CD14-positive monocyte (primary cell): ENCODE results near the gene NTN3. TPM values are rescaled to one million over a fixed set of nuclear protein-coding genes. Genes with fewer than 3 reads are reported as not detected.

Experiments used
- DNase-seq, 3 donors: peaks; one replicate each; pipeline ENCODE4 v3.0.0-alpha.2; 2011 to 2022
- H2AFZ ChIP-seq: 2 replicates; pipeline ENCODE4 v1.6.0; 2012; ENCODE audit warnings: mild to moderate bottlenecking, low read depth, low read length, inconsistent platforms; ENCODE audit not compliant: insufficient read depth, poor library complexity, severe bottlenecking
- H3K27ac ChIP-seq, 2 donors: 1 replicate in 1 of 2; 2 replicates in 1 of 2; pipeline ENCODE4 v1.5.1; 2012 to 2013; ENCODE audit warnings: low read length in 2 of 2, control low read depth in 1 of 2, inconsistent platforms in 1 of 2, low read depth in 1 of 2, mild to moderate bottlenecking in 1 of 2
- H3K27me3 ChIP-seq, 2 donors: one replicate each; pipeline versions ENCODE4 v1.6.0 to v1.6.1; 2011 to 2013; ENCODE audit warnings: low read length in 2 of 2; ENCODE audit not compliant: control insufficient read depth in 2 of 2, insufficient read depth in 2 of 2
- H3K36me3 ChIP-seq, 2 donors: replicated peaks in 1 of 2; 1 replicate in 1 of 2; 2 replicates in 1 of 2; pipeline versions ENCODE4 v1.5.1 to v1.6.1; 2012 to 2013; ENCODE audit warnings: low read length in 2 of 2, control low read depth in 1 of 2, inconsistent platforms in 1 of 2, mild to moderate bottlenecking in 1 of 2; ENCODE audit not compliant: insufficient read depth in 2 of 2, control insufficient read depth in 1 of 2
- H3K4me1 ChIP-seq, 2 donors: 1 replicate in 1 of 2; 2 replicates in 1 of 2; pipeline versions ENCODE4 v1.5.1 to v1.6.1; 2012 to 2013; ENCODE audit warnings: low read length in 2 of 2, control low read depth in 1 of 2, inconsistent platforms in 1 of 2, mild to moderate bottlenecking in 1 of 2, moderate library complexity in 1 of 2; ENCODE audit not compliant: insufficient read depth in 2 of 2, control insufficient read depth in 1 of 2
- H3K4me2 ChIP-seq: replicated peaks from 2 replicates; pipeline ENCODE3; 2012; ENCODE audit warnings: low read length, moderate library complexity, mild to moderate bottlenecking; ENCODE audit not compliant: poor library complexity, severe bottlenecking; ENCODE audit errors: extremely low read depth
- H3K4me3 ChIP-seq, 3 experiments: fragments of 200-600 bp in 1 of 3; sonication (generic) in 1 of 3; replicated peaks in 1 of 3; 1 replicate in 2 of 3; 2 replicates in 1 of 3; pipeline ENCODE4 v1.5.1; 2011 to 2013; ENCODE audit warnings: low read length in 3 of 3, mild to moderate bottlenecking in 3 of 3, control low read depth in 2 of 3, low read depth in 2 of 3, inconsistent platforms in 1 of 3, moderate library complexity in 1 of 3
- H3K79me2 ChIP-seq: 2 replicates; pipeline ENCODE4 v1.6.0; 2012; ENCODE audit warnings: mild to moderate bottlenecking, control low read depth, inconsistent platforms, low read length, moderate library complexity; ENCODE audit not compliant: insufficient read depth
- H3K9ac ChIP-seq: 2 replicates; pipeline ENCODE4 v1.6.0; 2017; ENCODE audit warnings: low read length, mild to moderate bottlenecking; ENCODE audit not compliant: insufficient read depth, poor library complexity, severe bottlenecking
- H3K9me3 ChIP-seq, 2 donors: replicated peaks in 1 of 2; 1 replicate in 1 of 2; 2 replicates in 1 of 2; pipeline versions ENCODE4 v1.5.1 to v1.6.1; 2012 to 2013; ENCODE audit warnings: low read length in 2 of 2, control low read depth in 1 of 2; ENCODE audit not compliant: control insufficient read depth in 1 of 2, insufficient read depth in 1 of 2
- H4K20me1 ChIP-seq: 2 replicates; pipeline ENCODE4 v1.6.0; 2012; ENCODE audit warnings: mild to moderate bottlenecking, low read length, control low read depth, moderate library complexity; ENCODE audit not compliant: insufficient read depth
- H3K27ac Mint-ChIP-seq, 7 donors: one replicate each; pipeline ENCODE4 v1.8.0; 2020; ENCODE audit warnings: mild to moderate bottlenecking in 7 of 7, mixed read lengths in 7 of 7, moderate library complexity in 6 of 7, inconsistent platforms in 2 of 7
- H3K27me3 Mint-ChIP-seq, 3 donors: one replicate each; pipeline ENCODE4 v1.8.0; 2021 to 2022; ENCODE audit warnings: low read depth in 3 of 3, mild to moderate bottlenecking in 3 of 3, mixed read lengths in 3 of 3, moderate library complexity in 3 of 3, inconsistent platforms in 1 of 3
- H3K36me3 Mint-ChIP-seq, 2 donors: one replicate each; pipeline ENCODE4 v1.8.0; 2020; ENCODE audit warnings: mixed read lengths in 2 of 2, inconsistent platforms in 1 of 2, mild to moderate bottlenecking in 1 of 2
- H3K4me1 Mint-ChIP-seq: one replicate; pipeline ENCODE4 v1.8.0; 2020; ENCODE audit warnings: mild to moderate bottlenecking, mixed read lengths
- H3K4me3 Mint-ChIP-seq, 2 donors: one replicate each; pipeline ENCODE4 v1.8.0; 2020; ENCODE audit warnings: mild to moderate bottlenecking in 2 of 2, mixed read lengths in 2 of 2, moderate library complexity in 1 of 2
- H3K9me3 Mint-ChIP-seq, 7 donors: one replicate each; pipeline ENCODE4 v1.8.0; 2020 to 2022; ENCODE audit warnings: mixed read lengths in 7 of 7, mild to moderate bottlenecking in 6 of 7, moderate library complexity in 6 of 7, inconsistent platforms in 2 of 7
- CTCF ChIP-seq: fragments of 200-600 bp; IDR thresholded peaks from one replicate; pipeline ENCODE4 v1.8.0; 2022; ENCODE audit warnings: antibody characterized with exemption, mild to moderate bottlenecking
- WGBS: methylation state at CpG from one replicate; pipeline ENCODE4 v1.1.5; 2013; ENCODE audit warnings: missing lambda C conversion rate; ENCODE audit not compliant: insufficient coverage; 5-methylcytosine and 5-hydroxymethylcytosine counted together
- intact Hi-C, 2 donors: fragments of 100-400 bp; cut with micrococcal nuclease; formaldehyde crosslinking; loops; one replicate each; pipeline versions ENCODE4 v1.15.0 to v1.15.1; 2023
- polyA plus RNA-seq, 3 donors: library from polyadenylated mRNA; depleted of rRNA in 1 of 3; unstranded in 2 of 3; stranded (reverse) in 1 of 3; fragments of 300-500 nt in 2 of 3; fragments of >200 nt in 1 of 3; fragmentation: Illumina TruSeq in 2 of 3; gene quantifications; 1 replicate in 2 of 3; 2 replicates in 1 of 3; pipeline ENCODE4 v1.2.3, GENCODE V29; 2012 to 2021

The NTN3 gene
- polyA plus RNA-seq, 3 donors = not detected

DNA sequence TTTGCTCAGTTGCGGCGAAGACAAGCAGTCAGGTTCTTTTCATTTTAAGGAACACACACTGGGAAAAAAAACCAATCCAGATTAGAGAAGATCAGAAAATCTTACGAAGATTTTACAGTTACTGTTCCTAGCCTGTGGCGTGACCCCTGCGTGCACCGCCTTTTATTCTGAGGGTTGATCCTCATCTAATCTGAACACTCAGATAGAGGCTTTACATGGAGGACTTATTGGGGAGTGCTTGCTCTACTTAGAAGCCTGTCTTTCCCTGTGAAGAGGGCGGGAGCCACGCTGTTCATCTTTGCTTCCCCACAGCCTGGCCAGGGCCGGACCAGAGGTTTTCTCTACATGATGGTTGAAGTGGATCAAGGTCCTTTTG, 5.2 kb downstream of the NTN3 start:
- H3K27me3 Mint-ChIP-seq = peaks cover 17 to 23% (median 19%) of the 10 kb centered on the region in 3 donors
- H3K4me3 Mint-ChIP-seq = peak overlapping the region; percentile 61 to 62
- H3K36me3 Mint-ChIP-seq = peaks cover 1 to 30% of the 10 kb centered on the region in 2 donors
- no peak for DNase-seq
- peak overlapping the region; percentile 80 for H3K4me2 ChIP-seq
- H3K27ac ChIP-seq = no peak overlapping the region
- no peaks in the 10 kb centered on the region for H3K36me3 ChIP-seq
- TF ChIP-seq CTCF = no peak
- H4K20me1 ChIP-seq = peaks cover 33% of the 10 kb centered on the region
- no peak overlapping the region for H3K27ac Mint-ChIP-seq
- H3K4me3 ChIP-seq = peak overlapping the region in 1 of 3 experiments; percentile 73
- H3K27me3 ChIP-seq = peaks cover 14 to 18% of the 10 kb centered on the region in 2 donors
- H3K9me3 Mint-ChIP-seq = peaks cover 0 to 9% (median 0%) of the 10 kb centered on the region in 7 donors
- H3K4me1 Mint-ChIP-seq = peaks cover 37% of the 10 kb centered on the region
- 80% methylated on average over 1 of the region's 9 CpGs for WGBS
- H3K4me1 ChIP-seq = peaks cover 18 to 59% of the 10 kb centered on the region in 2 donors
- peaks cover 0 to 10% of the 10 kb centered on the region in 2 donors for H3K9me3 ChIP-seq
- H3K79me2 ChIP-seq = peaks cover 66% of the 10 kb centered on the region
- intact Hi-C loops = loop anchor here in 1 of 2 donors (10.0 kb wide), 1 partner anchor 52 kb away; the partner anchor contains the start of gene CCNF
- H3K9ac ChIP-seq = no peak overlapping the region
- no peak overlapping the region for H2AFZ ChIP-seq

DNA sequence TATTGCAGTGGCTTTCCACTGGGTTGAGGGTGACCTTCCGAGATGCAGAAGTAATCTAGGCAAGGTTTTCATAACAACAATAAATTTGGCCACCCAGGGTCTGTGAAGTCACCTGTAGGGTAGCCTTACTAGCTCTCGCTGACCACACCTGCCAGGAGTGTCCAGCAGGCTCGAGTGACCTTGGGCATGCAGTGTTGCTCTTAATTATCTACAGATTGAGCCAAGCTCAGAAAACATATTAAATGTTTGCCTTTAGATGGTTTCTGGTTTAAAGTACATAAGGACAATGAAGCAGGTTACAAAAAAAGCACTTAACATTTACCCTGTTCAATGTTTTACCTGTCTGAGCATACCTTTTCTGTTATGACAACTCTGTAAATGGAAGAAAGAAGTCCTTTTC, 5.6 kb downstream of the NTN3 start:
- intact Hi-C loops = loop anchor here in 1 of 2 donors (10.0 kb wide), 1 partner anchor 52 kb away; the partner anchor contains the start of gene CCNF
- Histone ChIP-seq H2AFZ (no peak overlapping the region), H3K27ac (no peak overlapping the region), H3K4me3 (no peak overlapping the region), H3K27me3 (peaks cover 12 to 17% of the 10 kb centered on the region in 2 donors), H3K36me3 (no peaks in the 10 kb centered on the region), H4K20me1 (peaks cover 29% of the 10 kb centered on the region), H3K4me1 (peaks cover 18 to 55% of the 10 kb centered on the region in 2 donors), H3K9me3 (peaks cover 0 to 10% of the 10 kb centered on the region in 2 donors), H3K4me2 (no peak overlapping the region), H3K9ac (no peak overlapping the region), H3K79me2 (peaks cover 69% of the 10 kb centered on the region)
- DNase-seq = no peak
- Mint-ChIP-seq H3K4me3 (no peak overlapping the region), H3K9me3 (peaks cover 0 to 9% (median 0%) of the 10 kb centered on the region in 7 donors), H3K27ac (peak overlapping the region in 1 of 7 donors; percentile 42), H3K4me1 (peaks cover 37% of the 10 kb centered on the region), H3K36me3 (peaks cover 5 to 33% of the 10 kb centered on the region in 2 donors), H3K27me3 (peaks cover 17 to 19% (median 19%) of the 10 kb centered on the region in 3 donors)
- 83% methylated on average over 2 of the region's 3 CpGs for WGBS
- TF ChIP-seq CTCF = no peak
